Gastrocnemius medialis (tissue), 4 donors: Measurements from ENCODE around the gene PRAME.

Experiments
- CTCF ChIP-seq, 5 experiments: fragments of 450-650 bp in 3 of 5; fragments of 200-600 bp in 2 of 5; sonication (generic) in 2 of 5; IDR thresholded peaks in 4 of 5; conservative IDR thresholded peaks in 1 of 5; 1 replicate in 4 of 5; 2 replicates in 1 of 5; pipeline ENCODE4 v1.5.1; 2016 to 2019; ENCODE audit warnings: antibody characterized with exemption in 5 of 5, mild to moderate bottlenecking in 3 of 5, moderate library complexity in 3 of 5
- POLR2A ChIP-seq, 2 donors: fragments of 450-650 bp; IDR thresholded peaks; one replicate each; pipeline ENCODE4 v1.6.1; 2017; ENCODE audit warnings: antibody characterized with exemption in 2 of 2, mild to moderate bottlenecking in 2 of 2, moderate library complexity in 2 of 2

GRCh38 chr22:22579869-22580604 lies 21.0 kb upstream of the PRAME start:
- no peak for TF ChIP-seq CTCF (IDR thresholded peaks at IDR 0.05 in 4 of 5, conservative IDR thresholded peaks at IDR 0.05 in 1 of 5)
- no peak for TF ChIP-seq POLR2A (IDR thresholded peaks at IDR 0.05)
